Astrocyte (in vitro differentiated cells and primary cell): ENCODE results near the gene SATB2. TPM values are rescaled to one million over a fixed set of nuclear protein-coding genes. Genes with fewer than 3 reads are reported as not detected.

Source experiments
- DNase-seq: peaks from one replicate; pipeline ENCODE4 v3.0.0-alpha.2; 2010; ENCODE audit warnings: low read depth
- FAIRE-seq: peaks from 2 replicates; lab custom pipeline; 2011; peaks lifted over from hg19 to GRCh38; lab: Jason Lieb, UNC
- H2AFZ ChIP-seq: 2 replicates; pipeline ENCODE4 v1.6.0; 2012; ENCODE audit warnings: low read depth, low read length, inconsistent platforms
- H3K27ac ChIP-seq: 2 replicates; pipeline ENCODE4 v1.5.1; 2011; ENCODE audit warnings: low read depth, low read length, inconsistent platforms
- H3K27me3 ChIP-seq: 2 replicates; pipeline ENCODE4 v1.6.0; 2011; ENCODE audit warnings: low read length, inconsistent platforms; ENCODE audit not compliant: insufficient read depth
- H3K36me3 ChIP-seq: 2 replicates; pipeline ENCODE4 v1.5.1; 2011; ENCODE audit warnings: low read length, inconsistent platforms; ENCODE audit not compliant: insufficient read depth
- H3K4me1 ChIP-seq: 2 replicates; pipeline ENCODE4 v1.5.1; 2011; ENCODE audit warnings: low read length, inconsistent platforms; ENCODE audit not compliant: insufficient read depth
- H3K4me2 ChIP-seq: 2 replicates; pipeline ENCODE4 v1.6.0; 2012; ENCODE audit warnings: low read length, inconsistent platforms
- H3K4me3 ChIP-seq: 2 replicates; pipeline ENCODE4 v1.5.1; 2011; ENCODE audit warnings: low read depth, mild to moderate bottlenecking, low read length, inconsistent platforms; ENCODE audit not compliant: insufficient read depth
- H3K79me2 ChIP-seq: 2 replicates; pipeline ENCODE4 v1.6.0; 2012; ENCODE audit warnings: mild to moderate bottlenecking, low read length, inconsistent platforms; ENCODE audit not compliant: insufficient read depth
- H3K9ac ChIP-seq: 2 replicates; pipeline ENCODE4 v1.6.0; 2012; ENCODE audit warnings: mild to moderate bottlenecking, low read length, inconsistent platforms
- H3K9me3 ChIP-seq: 2 replicates; pipeline ENCODE4 v1.5.1; 2012; ENCODE audit warnings: low read depth, mild to moderate bottlenecking, low read length, inconsistent platforms; ENCODE audit not compliant: insufficient read depth
- H4K20me1 ChIP-seq: 2 replicates; pipeline ENCODE4 v1.6.0; 2012; ENCODE audit warnings: low read length, inconsistent platforms; ENCODE audit not compliant: insufficient read depth
- H3K27ac Mint-ChIP-seq: one replicate; pipeline ENCODE4 v1.8.0; 2021; ENCODE audit warnings: mild to moderate bottlenecking, mixed read lengths; ENCODE audit not compliant: unreplicated experiment
- H3K27me3 Mint-ChIP-seq: one replicate; pipeline ENCODE4 v1.8.0; 2021; ENCODE audit warnings: low read depth, mixed read lengths; ENCODE audit not compliant: unreplicated experiment
- H3K36me3 Mint-ChIP-seq: one replicate; pipeline ENCODE4 v1.8.0; 2021; ENCODE audit warnings: low read depth, mixed read lengths; ENCODE audit not compliant: unreplicated experiment
- H3K4me1 Mint-ChIP-seq: one replicate; pipeline ENCODE4 v1.8.0; 2021; ENCODE audit warnings: low read depth, mixed read lengths; ENCODE audit not compliant: unreplicated experiment
- H3K4me3 Mint-ChIP-seq: one replicate; pipeline ENCODE4 v1.8.0; 2021; ENCODE audit warnings: mild to moderate bottlenecking, moderate library complexity, mixed read lengths; ENCODE audit not compliant: unreplicated experiment
- H3K9me3 Mint-ChIP-seq: one replicate; pipeline ENCODE4 v1.8.0; 2021; ENCODE audit warnings: mild to moderate bottlenecking, mixed read lengths; ENCODE audit not compliant: unreplicated experiment
- EZH2 ChIP-seq: IDR thresholded peaks from 2 replicates; pipeline ENCODE4 v1.6.1; 2012; ENCODE audit warnings: mild to moderate bottlenecking, low read length, inconsistent platforms; ENCODE audit not compliant: insufficient read depth
- total RNA-seq: library from RNA; stranded (reverse); gene quantifications from 2 replicates; pipeline ENCODE4 v1.2.1, GENCODE V29; 2021
- TF ChIP-seq, protein P1 (sequence below): IDR thresholded peaks from 2 replicates; pipeline ENCODE4 v1.5.1; 2011; ENCODE audit warnings: low read depth, mild to moderate bottlenecking, inconsistent platforms, low read length, moderate library complexity; ENCODE audit not compliant: insufficient read depth

SATB2 gene
- total RNA-seq, 1 donor from 2014 or later: 12.3 TPM

DNA sequence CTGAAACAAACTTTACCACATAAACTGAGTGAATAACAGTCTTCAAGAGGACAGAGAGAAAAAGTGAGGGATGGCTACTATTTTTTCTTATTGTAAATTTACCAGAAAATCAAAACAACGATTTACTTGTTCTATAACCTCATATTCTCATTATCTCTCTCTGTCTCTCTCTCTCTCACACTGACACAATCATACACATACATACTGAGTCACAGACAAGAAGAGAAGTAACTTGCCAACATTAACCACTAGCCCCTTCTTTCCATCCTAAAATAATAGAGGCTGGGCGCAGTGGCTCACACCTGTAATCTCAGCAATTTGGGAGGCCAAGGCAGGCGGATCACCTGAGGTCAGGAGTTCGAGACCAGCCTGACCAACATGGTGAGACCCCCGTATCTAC, 18.2 kb downstream of the SATB2 start:
- TF ChIP-seq, protein P1, sequence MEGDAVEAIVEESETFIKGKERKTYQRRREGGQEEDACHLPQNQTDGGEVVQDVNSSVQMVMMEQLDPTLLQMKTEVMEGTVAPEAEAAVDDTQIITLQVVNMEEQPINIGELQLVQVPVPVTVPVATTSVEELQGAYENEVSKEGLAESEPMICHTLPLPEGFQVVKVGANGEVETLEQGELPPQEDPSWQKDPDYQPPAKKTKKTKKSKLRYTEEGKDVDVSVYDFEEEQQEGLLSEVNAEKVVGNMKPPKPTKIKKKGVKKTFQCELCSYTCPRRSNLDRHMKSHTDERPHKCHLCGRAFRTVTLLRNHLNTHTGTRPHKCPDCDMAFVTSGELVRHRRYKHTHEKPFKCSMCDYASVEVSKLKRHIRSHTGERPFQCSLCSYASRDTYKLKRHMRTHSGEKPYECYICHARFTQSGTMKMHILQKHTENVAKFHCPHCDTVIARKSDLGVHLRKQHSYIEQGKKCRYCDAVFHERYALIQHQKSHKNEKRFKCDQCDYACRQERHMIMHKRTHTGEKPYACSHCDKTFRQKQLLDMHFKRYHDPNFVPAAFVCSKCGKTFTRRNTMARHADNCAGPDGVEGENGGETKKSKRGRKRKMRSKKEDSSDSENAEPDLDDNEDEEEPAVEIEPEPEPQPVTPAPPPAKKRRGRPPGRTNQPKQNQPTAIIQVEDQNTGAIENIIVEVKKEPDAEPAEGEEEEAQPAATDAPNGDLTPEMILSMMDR: no peak
- TF ChIP-seq EZH2: no peak
- Histone ChIP-seq H3K27me3 (no peaks in the 10 kb centered on the region), H3K9me3 (no peaks in the 10 kb centered on the region), H3K4me3 (no peak overlapping the region), H2AFZ (no peak overlapping the region), H4K20me1 (peaks cover 21% of the 10 kb centered on the region), H3K4me1 (peaks cover 4% of the 10 kb centered on the region), H3K36me3 (peaks cover 2% of the 10 kb centered on the region), H3K4me2 (no peak overlapping the region), H3K27ac (no peak overlapping the region), H3K79me2 (peaks cover 39% of the 10 kb centered on the region), H3K9ac (no peak overlapping the region)
- peaks cover 4% of the 10 kb centered on the region for H3K4me1 Mint-ChIP-seq
- H3K27me3 Mint-ChIP-seq: no peaks in the 10 kb centered on the region
- FAIRE-seq (no peak), DNase-seq (no peak)
- no peak overlapping the region for H3K4me3 Mint-ChIP-seq
- H3K9me3 Mint-ChIP-seq: no peaks in the 10 kb centered on the region
- no peak overlapping the region for H3K27ac Mint-ChIP-seq
- H3K36me3 Mint-ChIP-seq: peaks cover 2% of the 10 kb centered on the region

DNA sequence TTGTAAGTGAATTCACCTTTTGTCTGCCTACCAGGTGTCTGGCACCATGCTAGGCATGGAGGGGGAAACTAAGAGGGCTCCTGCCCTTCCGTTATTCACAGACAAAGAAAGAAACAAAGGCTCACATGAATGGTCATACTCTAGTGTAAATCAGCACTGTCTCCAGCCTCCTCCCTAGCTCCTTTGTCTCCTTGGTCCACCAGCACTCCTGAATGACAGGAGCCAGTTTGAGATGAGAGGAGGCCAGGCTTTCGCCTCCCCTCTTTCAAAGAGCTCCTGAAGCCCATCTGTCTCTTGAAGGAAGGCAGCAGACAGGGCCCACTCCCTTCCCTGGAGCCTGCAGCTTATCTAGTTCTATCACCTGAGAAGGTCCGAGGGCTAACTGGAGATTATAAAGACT, 18.7 kb downstream of the SATB2 start:
- Histone ChIP-seq H2AFZ (no peak overlapping the region), H3K27me3 (no peaks in the 10 kb centered on the region), H3K4me3 (no peak overlapping the region), H3K9ac (no peak overlapping the region), H3K79me2 (peaks cover 36% of the 10 kb centered on the region), H4K20me1 (peaks cover 21% of the 10 kb centered on the region), H3K4me1 (peaks cover 4% of the 10 kb centered on the region), H3K9me3 (no peaks in the 10 kb centered on the region), H3K36me3 (peaks cover 2% of the 10 kb centered on the region), H3K27ac (no peak overlapping the region), H3K4me2 (no peak overlapping the region)
- Mint-ChIP-seq H3K36me3 (peaks cover 2% of the 10 kb centered on the region), H3K4me3 (no peak overlapping the region), H3K27me3 (no peaks in the 10 kb centered on the region), H3K9me3 (no peaks in the 10 kb centered on the region), H3K4me1 (peaks cover 6% of the 10 kb centered on the region), H3K27ac (no peak overlapping the region)
- DNase-seq: no peak
- FAIRE-seq: no peak
- TF ChIP-seq, protein P1: no peak
- TF ChIP-seq EZH2: no peak

DNA sequence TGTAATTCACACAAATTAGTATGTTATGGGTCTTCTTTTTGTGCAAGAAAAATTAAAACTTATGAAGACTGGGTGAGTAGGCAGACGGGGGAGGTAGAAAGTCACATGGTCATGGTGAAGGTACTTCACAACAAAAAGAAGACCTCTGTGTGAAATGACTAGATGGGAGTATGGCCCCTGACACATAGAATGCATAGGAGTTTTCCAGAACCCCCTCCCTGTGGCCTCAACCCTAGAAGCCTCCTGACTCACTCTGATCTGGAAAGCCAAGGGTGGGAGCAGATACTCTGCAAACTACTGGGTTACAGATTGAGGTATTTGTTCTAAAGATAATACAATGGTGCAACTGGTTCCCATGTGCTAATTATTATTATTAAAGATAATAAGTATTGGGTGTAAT, 23.2 kb downstream of the SATB2 start:
- H3K27ac Mint-ChIP-seq: no peak overlapping the region
- Histone ChIP-seq H2AFZ (no peak overlapping the region), H4K20me1 (peaks cover 8% of the 10 kb centered on the region), H3K27me3 (no peaks in the 10 kb centered on the region), H3K4me2 (no peak overlapping the region), H3K9me3 (no peaks in the 10 kb centered on the region), H3K36me3 (peaks cover 2% of the 10 kb centered on the region), H3K27ac (no peak overlapping the region), H3K9ac (no peak overlapping the region), H3K79me2 (peaks cover 10% of the 10 kb centered on the region), H3K4me3 (no peak overlapping the region), H3K4me1 (peaks cover 6% of the 10 kb centered on the region)
- H3K36me3 Mint-ChIP-seq: peaks cover 2% of the 10 kb centered on the region
- peaks cover 13% of the 10 kb centered on the region for H3K4me1 Mint-ChIP-seq
- no peak overlapping the region for H3K4me3 Mint-ChIP-seq
- FAIRE-seq: no peak
- DNase-seq: no peak
- no peaks in the 10 kb centered on the region for H3K27me3 Mint-ChIP-seq
- TF ChIP-seq, protein P1: no peak
- TF ChIP-seq EZH2: no peak
- H3K9me3 Mint-ChIP-seq: no peaks in the 10 kb centered on the region
